Measurements from ENCODE around the gene TNIP1. TPM values are rescaled to one million over a fixed set of nuclear protein-coding genes. Genes with fewer than 3 reads are reported as not detected.

TNIP1 gene
- total RNA-seq, 1 donor from 2014 or later: 37.1 TPM

- Mint-ChIP-seq H3K9me3 (no peaks in the 10 kb centered on the region), H3K36me3 (ENCODE audit: low read depth) (no peaks in the 10 kb centered on the region), H3K27ac (ENCODE audit: unreplicated experiment) (no peak overlapping the region), H3K27me3 (ENCODE audit: low read depth) (no peaks in the 10 kb centered on the region), H3K4me3 (no peak overlapping the region), H3K4me1 (peaks cover 3% of the 10 kb centered on the region)
- TF ChIP-seq CTCF (conservative IDR thresholded peaks at IDR 0.05): peak; percentile 18
- no peak for DNase-seq (ENCODE audit: low read depth, low spot score)
Measured at GRCh38 chr5:151058301-151058700, 22.5 kb downstream of the TNIP1 start.

- Mint-ChIP-seq H3K4me1 (no peaks in the 10 kb centered on the region), H3K36me3 (ENCODE audit: low read depth) (no peaks in the 10 kb centered on the region), H3K9me3 (no peaks in the 10 kb centered on the region), H3K27ac (ENCODE audit: unreplicated experiment) (no peak overlapping the region), H3K4me3 (no peak overlapping the region), H3K27me3 (ENCODE audit: low read depth) (no peaks in the 10 kb centered on the region)
- DNase-seq (ENCODE audit: low read depth, low spot score): no peak
- TF ChIP-seq CTCF (conservative IDR thresholded peaks at IDR 0.05): no peak
Measured at GRCh38 chr5:151056379-151057325, 24.2 kb downstream of the TNIP1 start.

GRCh38 chr5:151055336-151055735 is 25.5 kb downstream of the TNIP1 start:
- H3K4me3 Mint-ChIP-seq: no peak overlapping the region
- no peaks in the 10 kb centered on the region for H3K9me3 Mint-ChIP-seq
- H3K27me3 Mint-ChIP-seq (ENCODE audit: low read depth): no peaks in the 10 kb centered on the region
- H3K27ac Mint-ChIP-seq (ENCODE audit: unreplicated experiment): no peak overlapping the region
- no peaks in the 10 kb centered on the region for H3K4me1 Mint-ChIP-seq
- no peaks in the 10 kb centered on the region for H3K36me3 Mint-ChIP-seq (ENCODE audit: low read depth)
- TF ChIP-seq CTCF (conservative IDR thresholded peaks at IDR 0.05): no peak
- DNase-seq (ENCODE audit: low read depth, low spot score): no peak

GRCh38 chr5:151054709-151055108 is 26.1 kb downstream of the TNIP1 start:
- Mint-ChIP-seq H3K4me1 (no peaks in the 10 kb centered on the region), H3K9me3 (no peaks in the 10 kb centered on the region), H3K36me3 (ENCODE audit: low read depth) (no peaks in the 10 kb centered on the region), H3K27me3 (ENCODE audit: low read depth) (no peaks in the 10 kb centered on the region), H3K4me3 (no peak overlapping the region), H3K27ac (ENCODE audit: unreplicated experiment) (no peak overlapping the region)
- TF ChIP-seq CTCF (conservative IDR thresholded peaks at IDR 0.05): no peak
- no peak for DNase-seq (ENCODE audit: low read depth, low spot score)

GRCh38 chr5:151053796-151054462 is 26.9 kb downstream of the TNIP1 start:
- no peaks in the 10 kb centered on the region for H3K4me1 Mint-ChIP-seq
- H3K4me3 Mint-ChIP-seq: no peak overlapping the region
- no peak for DNase-seq (ENCODE audit: low read depth, low spot score)
- H3K9me3 Mint-ChIP-seq: no peaks in the 10 kb centered on the region
- H3K36me3 Mint-ChIP-seq (ENCODE audit: low read depth): no peaks in the 10 kb centered on the region
- H3K27me3 Mint-ChIP-seq (ENCODE audit: low read depth): no peaks in the 10 kb centered on the region
- no peak for TF ChIP-seq CTCF (conservative IDR thresholded peaks at IDR 0.05)
- peak overlapping the region; percentile 57 for H3K27ac Mint-ChIP-seq (ENCODE audit: unreplicated experiment)

Data from neural crest cell (in vitro differentiated cells).